ENCODE data around the gene SULT1A2.
"Not testable (repeated sequence)": the region's sequence is repeated elsewhere in the genome, so short reads cannot be mapped to it uniquely, and the experiment has no call there.

DNA sequence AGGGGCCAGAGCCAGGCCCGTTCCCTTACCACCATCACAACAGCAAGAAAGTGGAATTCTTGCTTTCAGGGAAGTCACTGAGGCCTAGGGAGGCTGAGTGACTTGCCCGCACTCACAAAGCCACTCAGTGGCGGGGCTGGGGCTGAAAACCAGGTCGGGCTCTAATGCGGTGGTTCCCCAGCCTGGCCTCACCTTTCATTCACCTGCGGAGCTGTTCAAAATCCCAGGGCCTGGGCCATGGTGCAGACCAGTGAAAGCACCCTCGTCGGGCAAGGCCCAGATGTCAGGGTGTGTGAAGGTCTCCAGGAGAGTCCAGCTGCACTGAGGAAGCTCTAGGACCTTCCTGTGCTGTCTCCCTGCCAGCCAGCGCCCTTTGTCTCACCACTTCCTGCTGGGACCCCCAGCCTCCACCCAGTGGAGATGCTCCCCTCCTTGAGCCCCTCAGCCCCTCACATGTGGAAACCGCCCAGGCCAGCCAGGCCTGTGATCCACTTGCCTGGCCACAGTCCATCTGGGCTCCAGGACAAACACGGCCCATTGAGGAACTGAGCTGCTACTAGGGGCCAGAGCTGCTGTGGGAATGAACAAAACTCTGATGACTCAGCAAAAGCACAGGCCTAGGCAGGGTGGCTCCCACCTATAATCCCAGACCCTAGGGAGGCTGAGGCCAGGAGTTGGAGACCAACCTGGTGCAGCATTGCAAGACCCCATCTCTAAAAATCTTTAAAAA, 12.2 kb upstream of the SULT1A2 start:
- TF ChIP-seq, protein P1, sequence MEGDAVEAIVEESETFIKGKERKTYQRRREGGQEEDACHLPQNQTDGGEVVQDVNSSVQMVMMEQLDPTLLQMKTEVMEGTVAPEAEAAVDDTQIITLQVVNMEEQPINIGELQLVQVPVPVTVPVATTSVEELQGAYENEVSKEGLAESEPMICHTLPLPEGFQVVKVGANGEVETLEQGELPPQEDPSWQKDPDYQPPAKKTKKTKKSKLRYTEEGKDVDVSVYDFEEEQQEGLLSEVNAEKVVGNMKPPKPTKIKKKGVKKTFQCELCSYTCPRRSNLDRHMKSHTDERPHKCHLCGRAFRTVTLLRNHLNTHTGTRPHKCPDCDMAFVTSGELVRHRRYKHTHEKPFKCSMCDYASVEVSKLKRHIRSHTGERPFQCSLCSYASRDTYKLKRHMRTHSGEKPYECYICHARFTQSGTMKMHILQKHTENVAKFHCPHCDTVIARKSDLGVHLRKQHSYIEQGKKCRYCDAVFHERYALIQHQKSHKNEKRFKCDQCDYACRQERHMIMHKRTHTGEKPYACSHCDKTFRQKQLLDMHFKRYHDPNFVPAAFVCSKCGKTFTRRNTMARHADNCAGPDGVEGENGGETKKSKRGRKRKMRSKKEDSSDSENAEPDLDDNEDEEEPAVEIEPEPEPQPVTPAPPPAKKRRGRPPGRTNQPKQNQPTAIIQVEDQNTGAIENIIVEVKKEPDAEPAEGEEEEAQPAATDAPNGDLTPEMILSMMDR (IDR thresholded peaks at IDR 0.05), result not testable (repeated sequence)
- TF ChIP-seq POLR2AphosphoS5, POLR2A (IDR thresholded peaks at IDR 0.05): not testable (repeated sequence)
